ENCODE results near the gene RUNX2. TPM values are rescaled to one million over a fixed set of nuclear protein-coding genes. Genes with fewer than 3 reads are reported as not detected.

The RUNX2 gene
- total RNA-seq, 1 donor from 2014 or later, result 3.7 TPM

GRCh38 chr6:45450831-45451230 lies 122.7 kb downstream of the RUNX2 start:
- peaks cover 32% of the 10 kb centered on the region for H3K4me1 ChIP-seq
- TF ChIP-seq CTCF (IDR thresholded peaks at IDR 0.05), result no peak
- no peak overlapping the region for H3K27ac ChIP-seq
- H3K9me3 ChIP-seq, result no peaks in the 10 kb centered on the region
- no peaks in the 10 kb centered on the region for H3K27me3 ChIP-seq (ENCODE audit: low read depth)
- no peak overlapping the region for H3K4me3 ChIP-seq
- H3K36me3 ChIP-seq, result no peaks in the 10 kb centered on the region
- intact Hi-C loops (cut with DNase I), result no loop called here
- no peak for DNase-seq
- ATAC-seq, result no peak

- intact Hi-C loops (cut with DNase I), result no loop called here
- H3K4me1 ChIP-seq, result peaks cover 8% of the 10 kb centered on the region
- no peak for DNase-seq
- H3K27me3 ChIP-seq (ENCODE audit: low read depth), result no peaks in the 10 kb centered on the region
- no peak overlapping the region for H3K27ac ChIP-seq
- H3K4me3 ChIP-seq, result no peak overlapping the region
- H3K36me3 ChIP-seq, result no peaks in the 10 kb centered on the region
- H3K9me3 ChIP-seq, result no peaks in the 10 kb centered on the region
- TF ChIP-seq CTCF (IDR thresholded peaks at IDR 0.05), result no peak
- no peak for ATAC-seq
Measured at GRCh38 chr6:45454008-45454911, 126.1 kb downstream of the RUNX2 start.

- no peak overlapping the region for H3K27ac ChIP-seq
- no peaks in the 10 kb centered on the region for H3K27me3 ChIP-seq (ENCODE audit: low read depth)
- TF ChIP-seq CTCF (IDR thresholded peaks at IDR 0.05), result no peak
- no peak for DNase-seq
- H3K36me3 ChIP-seq, result no peaks in the 10 kb centered on the region
- ATAC-seq, result no peak
- H3K4me3 ChIP-seq, result no peak overlapping the region
- H3K4me1 ChIP-seq, result peaks cover 8% of the 10 kb centered on the region
- no peaks in the 10 kb centered on the region for H3K9me3 ChIP-seq
- intact Hi-C loops (cut with DNase I), result no loop called here
Measured at GRCh38 chr6:45455408-45455807, 127.3 kb downstream of the RUNX2 start.

GRCh38 chr6:45457141-45457540 lies 129.0 kb downstream of the RUNX2 start:
- H3K4me1 ChIP-seq, result peaks cover 8% of the 10 kb centered on the region
- DNase-seq, result no peak
- no peak for TF ChIP-seq CTCF (IDR thresholded peaks at IDR 0.05)
- no peak overlapping the region for H3K4me3 ChIP-seq
- intact Hi-C loops (cut with DNase I), result no loop called here
- H3K9me3 ChIP-seq, result no peaks in the 10 kb centered on the region
- no peak overlapping the region for H3K27ac ChIP-seq
- no peaks in the 10 kb centered on the region for H3K36me3 ChIP-seq
- ATAC-seq, result no peak
- no peaks in the 10 kb centered on the region for H3K27me3 ChIP-seq (ENCODE audit: low read depth)

- no peak for TF ChIP-seq CTCF (IDR thresholded peaks at IDR 0.05)
- no peak for ATAC-seq
- intact Hi-C loops (cut with DNase I), result no loop called here
Measured at GRCh38 chr6:45458672-45459071, 130.5 kb downstream of the RUNX2 start.

More at GRCh38 chr6:45458672-45459071, 130.5 kb downstream of the RUNX2 start:
- H3K4me1 ChIP-seq, result peaks cover 8% of the 10 kb centered on the region
- DNase-seq, result no peak
- H3K27ac ChIP-seq, result no peak overlapping the region
- H3K9me3 ChIP-seq, result no peaks in the 10 kb centered on the region
- no peak overlapping the region for H3K4me3 ChIP-seq
- H3K27me3 ChIP-seq (ENCODE audit: low read depth), result no peaks in the 10 kb centered on the region
- H3K36me3 ChIP-seq, result no peaks in the 10 kb centered on the region

All from lower lobe of right lung (tissue), 2 donors.